Upper lobe of left lung (tissue), 4 donors: Measurements from ENCODE around the gene MYL12B.

Source experiments
- POLR2A ChIP-seq, 4 donors: fragments of 450-650 bp; IDR thresholded peaks; one replicate each; pipeline ENCODE4 v1.5.1; 2016 to 2017; ENCODE audit warnings: antibody characterized with exemption in 4 of 4, mild to moderate bottlenecking in 2 of 4
- POLR2AphosphoS5 ChIP-seq, 2 donors: sonication (generic); formaldehyde crosslinking; IDR thresholded peaks; one replicate each; pipeline ENCODE4 v1.5.1; 2017; ENCODE audit warnings: antibody characterized with exemption in 2 of 2
- TF ChIP-seq, protein P1 (sequence below), 6 experiments: fragments of 450-650 bp in 4 of 6; fragments of 200-600 bp in 2 of 6; sonication (generic) in 2 of 6; IDR thresholded peaks; one replicate each; pipeline ENCODE4 v1.5.1; 2016 to 2019; ENCODE audit warnings: antibody characterized with exemption in 6 of 6

DNA sequence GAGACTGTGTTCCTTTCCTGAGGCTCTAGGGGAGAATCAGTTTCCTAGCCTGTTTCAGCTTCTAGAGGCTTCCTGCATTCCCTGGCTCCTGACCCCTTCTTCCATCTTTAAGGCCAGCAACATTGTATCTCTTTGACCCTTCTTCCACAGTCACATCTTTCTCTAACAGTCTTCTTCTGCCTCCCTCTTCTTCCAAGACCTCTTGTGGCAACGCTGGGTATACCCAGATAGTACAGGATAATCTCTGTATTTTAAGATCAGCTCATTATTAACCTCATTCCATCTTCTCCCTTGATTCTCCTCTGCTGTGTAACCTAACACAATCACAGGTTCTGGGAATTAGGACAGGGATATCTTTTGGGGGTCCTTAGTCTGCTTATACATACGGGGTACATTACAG is 23.2 kb upstream of the MYL12B start:
- TF ChIP-seq, protein P1, sequence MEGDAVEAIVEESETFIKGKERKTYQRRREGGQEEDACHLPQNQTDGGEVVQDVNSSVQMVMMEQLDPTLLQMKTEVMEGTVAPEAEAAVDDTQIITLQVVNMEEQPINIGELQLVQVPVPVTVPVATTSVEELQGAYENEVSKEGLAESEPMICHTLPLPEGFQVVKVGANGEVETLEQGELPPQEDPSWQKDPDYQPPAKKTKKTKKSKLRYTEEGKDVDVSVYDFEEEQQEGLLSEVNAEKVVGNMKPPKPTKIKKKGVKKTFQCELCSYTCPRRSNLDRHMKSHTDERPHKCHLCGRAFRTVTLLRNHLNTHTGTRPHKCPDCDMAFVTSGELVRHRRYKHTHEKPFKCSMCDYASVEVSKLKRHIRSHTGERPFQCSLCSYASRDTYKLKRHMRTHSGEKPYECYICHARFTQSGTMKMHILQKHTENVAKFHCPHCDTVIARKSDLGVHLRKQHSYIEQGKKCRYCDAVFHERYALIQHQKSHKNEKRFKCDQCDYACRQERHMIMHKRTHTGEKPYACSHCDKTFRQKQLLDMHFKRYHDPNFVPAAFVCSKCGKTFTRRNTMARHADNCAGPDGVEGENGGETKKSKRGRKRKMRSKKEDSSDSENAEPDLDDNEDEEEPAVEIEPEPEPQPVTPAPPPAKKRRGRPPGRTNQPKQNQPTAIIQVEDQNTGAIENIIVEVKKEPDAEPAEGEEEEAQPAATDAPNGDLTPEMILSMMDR (IDR thresholded peaks at IDR 0.05), result no peak
- no peak for TF ChIP-seq POLR2A (IDR thresholded peaks at IDR 0.05)
- TF ChIP-seq POLR2AphosphoS5 (IDR thresholded peaks at IDR 0.05), result no peak
